ENCODE data around the gene MYO5B.
"Not testable (repeated sequence)": the region's sequence is repeated elsewhere in the genome, so short reads cannot be mapped to it uniquely, and the experiment has no call there.

Gene MYO5B

GRCh38 chr18:49827996-49828395 is 367.0 kb downstream of the MYO5B start:
- no peak for DNase-seq (ENCODE audit: low spot score)

DNA sequence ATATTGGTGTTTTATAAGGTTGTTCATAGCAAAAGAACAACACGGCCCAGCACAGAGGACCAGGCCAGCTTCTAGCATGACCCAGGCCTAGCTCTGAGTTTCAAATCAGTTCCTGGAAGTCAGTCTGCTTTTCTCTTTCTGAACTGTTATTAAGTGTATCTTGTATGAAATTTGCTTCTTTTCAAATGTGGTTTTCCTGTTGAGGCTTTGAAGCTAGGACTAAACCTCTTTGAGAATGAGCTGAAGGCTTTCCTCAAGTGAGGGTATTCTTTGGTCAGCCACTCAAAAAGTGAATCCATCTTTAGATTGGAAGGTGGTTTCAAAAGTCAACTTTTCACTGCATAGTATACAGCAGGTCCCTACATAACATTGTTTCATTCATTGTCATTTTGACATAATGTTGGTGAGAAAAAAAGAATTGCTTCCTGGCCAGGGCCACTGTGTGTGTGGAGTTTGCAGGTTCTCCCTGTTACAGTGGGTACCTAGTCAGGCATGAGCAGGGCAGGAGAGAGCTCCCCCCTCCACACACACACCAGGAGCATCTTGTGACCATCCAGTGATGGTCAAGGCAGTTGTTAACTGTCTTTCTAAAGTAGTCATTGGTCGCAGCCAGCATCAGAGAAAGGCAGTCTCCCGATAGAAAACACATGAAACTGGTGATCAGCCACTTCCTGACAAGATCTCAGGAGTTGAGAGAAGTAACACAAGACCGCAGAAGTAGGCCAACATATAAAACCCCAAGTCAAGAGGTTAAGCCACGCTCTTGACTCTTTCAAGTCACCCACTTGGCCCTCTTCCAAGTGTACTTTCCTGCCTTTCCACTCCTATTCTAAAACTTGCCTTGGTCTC is 374.9 kb downstream of the MYO5B start:
- DNase-seq (ENCODE audit: low spot score): no peak

GRCh38 chr18:49819071-49819662 is 375.8 kb downstream of the MYO5B start:
- no peak for DNase-seq (ENCODE audit: low spot score)

- no peak for DNase-seq (ENCODE audit: low spot score)
These were observed 377.0 kb downstream of the MYO5B start for GRCh38 chr18:49817947-49818346.

DNA sequence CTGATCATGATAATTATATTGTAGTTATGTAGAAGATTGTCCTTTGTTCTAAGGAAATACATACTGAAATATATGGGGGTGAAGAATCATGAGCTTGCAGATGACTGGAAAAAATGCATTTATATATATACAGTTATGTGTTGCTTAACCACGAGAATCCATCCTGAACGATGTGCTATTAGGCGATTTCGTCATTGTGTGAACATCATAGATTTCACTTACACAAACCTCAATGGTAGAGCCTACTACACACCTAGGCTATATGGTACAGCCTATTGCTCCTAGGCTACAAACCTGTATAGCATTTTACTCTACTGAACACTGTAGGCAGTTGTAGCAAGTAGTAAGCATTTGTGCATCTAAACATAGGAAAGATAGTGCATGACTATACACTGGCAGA is 379.0 kb downstream of the MYO5B start:
- no peak for DNase-seq (ENCODE audit: low spot score)

- DNase-seq (ENCODE audit: low spot score): peak; percentile 3
These were observed 380.8 kb downstream of the MYO5B start for GRCh38 chr18:49814147-49814499.

DNA sequence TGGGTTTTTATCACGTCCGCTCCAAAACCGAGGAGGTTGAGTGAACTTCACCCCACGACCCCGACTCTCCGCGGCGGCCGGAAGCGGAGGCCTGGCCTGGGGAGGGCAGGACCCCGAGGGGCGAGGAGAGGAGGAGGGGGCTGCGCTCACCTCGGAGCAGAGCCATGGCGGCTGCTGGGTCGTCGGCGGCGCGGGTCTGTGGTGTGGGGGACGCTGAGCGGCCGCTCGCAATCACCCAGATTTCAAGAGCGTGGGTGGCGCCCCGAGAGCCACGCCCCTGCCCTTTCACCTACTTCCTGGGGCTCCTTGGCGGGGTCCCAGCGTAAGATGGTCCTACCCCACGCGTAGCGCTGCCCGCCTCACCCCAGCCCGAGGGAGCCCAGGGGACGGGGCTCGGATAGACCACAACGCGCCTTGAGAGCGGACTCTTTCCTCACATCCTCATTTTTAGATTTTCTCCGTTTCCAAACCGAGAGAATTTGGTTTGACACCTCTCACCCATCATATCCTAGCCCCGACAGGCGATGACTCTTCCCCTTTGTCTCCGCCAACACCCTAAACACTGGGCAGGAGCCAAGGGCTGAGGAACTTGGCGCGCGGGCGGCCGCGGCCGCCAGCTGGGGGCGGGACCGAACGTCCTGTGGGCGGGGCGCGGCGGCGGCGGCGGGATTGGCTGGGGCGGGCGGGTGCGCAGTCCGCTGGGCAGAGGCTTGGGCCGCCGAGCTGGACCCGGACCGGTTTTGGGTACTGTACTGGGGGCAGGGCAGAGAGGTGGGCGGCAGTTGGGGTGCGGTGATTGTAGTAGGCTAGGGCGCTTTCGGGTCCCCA is 381.4 kb downstream of the MYO5B start, which contains the start of gene ACAA2:
TSS of gene ACAA2 (minus strand) at position 215 of the 828 bp plus-strand sequence. CDS start at position 166, 49 bp downstream.
- peak; percentile 75 for DNase-seq (ENCODE audit: low spot score)

GRCh38 chr18:49813069-49813318 is 382.0 kb downstream of the MYO5B start:
- DNase-seq (ENCODE audit: low spot score): peak; percentile 14

DNA sequence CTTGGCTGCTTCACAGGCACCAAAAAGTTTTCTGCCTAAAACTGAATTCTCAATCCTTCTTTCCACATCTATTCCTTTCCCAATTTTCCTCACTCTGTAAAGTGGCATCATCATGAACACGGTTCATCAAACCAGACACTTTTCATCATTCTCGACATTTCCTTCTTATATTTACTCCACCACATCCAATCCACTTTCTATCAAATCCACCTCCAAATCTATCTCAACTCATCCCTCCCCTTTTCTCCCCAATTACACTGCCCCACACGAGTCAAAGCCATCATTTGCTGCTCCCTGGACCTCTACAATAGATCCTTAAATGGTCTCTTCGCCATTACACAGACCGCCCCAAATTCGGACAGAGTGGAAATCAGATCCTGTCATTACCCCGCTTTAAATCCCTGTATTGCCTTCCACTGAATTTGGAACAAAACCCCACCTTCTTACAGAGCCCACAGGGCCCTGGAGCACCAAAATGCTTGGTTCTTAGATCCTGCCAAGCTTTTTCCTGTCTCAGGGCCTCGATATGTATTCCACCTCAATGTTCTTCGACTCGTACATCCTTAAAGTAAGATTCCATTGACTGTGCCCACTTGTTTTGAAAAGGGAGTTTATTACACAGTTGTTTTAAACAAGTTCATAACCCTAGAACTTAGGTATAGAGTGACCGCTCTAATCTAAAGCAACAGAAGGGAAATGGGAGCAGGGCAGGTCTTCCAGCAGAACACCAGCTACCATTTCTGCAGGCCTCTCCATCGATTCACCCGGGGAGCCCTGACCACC is 382.5 kb downstream of the MYO5B start:
- no peak for DNase-seq (ENCODE audit: low spot score)

GRCh38 chr18:49811151-49811938 is 383.6 kb downstream of the MYO5B start:
- DNase-seq (ENCODE audit: low spot score): no peak

DNA sequence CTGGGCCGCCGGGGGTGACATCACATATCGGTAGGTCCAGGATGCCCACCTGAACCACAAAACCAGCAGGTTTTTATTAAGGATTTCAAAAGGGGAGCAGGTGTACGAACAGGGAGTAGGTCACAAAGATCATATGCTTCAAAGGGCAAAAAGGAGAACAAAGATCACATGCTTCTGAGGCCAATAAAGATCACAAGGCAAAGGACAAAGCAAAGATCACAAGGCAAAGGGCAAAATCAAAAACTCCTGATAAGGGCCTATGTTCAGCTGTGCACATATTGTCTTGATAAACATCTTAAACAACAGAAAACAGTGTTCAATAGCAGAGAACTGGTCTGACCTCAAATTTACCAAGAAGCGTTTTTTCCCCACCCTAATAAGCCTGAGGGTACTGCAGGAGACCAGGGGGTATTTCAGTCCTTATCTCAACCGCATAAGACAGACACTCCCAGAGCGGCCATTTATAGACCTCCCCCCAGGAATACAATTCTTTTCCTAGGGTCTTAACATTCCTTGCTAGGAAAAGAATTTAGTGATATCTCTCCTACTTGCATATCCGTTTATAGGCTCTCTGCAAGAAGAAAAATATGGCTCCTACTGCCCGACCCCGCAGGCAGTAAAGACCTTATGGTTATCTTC is 386.3 kb downstream of the MYO5B start:
- DNase-seq (ENCODE audit: low spot score): not testable (repeated sequence)

DNA sequence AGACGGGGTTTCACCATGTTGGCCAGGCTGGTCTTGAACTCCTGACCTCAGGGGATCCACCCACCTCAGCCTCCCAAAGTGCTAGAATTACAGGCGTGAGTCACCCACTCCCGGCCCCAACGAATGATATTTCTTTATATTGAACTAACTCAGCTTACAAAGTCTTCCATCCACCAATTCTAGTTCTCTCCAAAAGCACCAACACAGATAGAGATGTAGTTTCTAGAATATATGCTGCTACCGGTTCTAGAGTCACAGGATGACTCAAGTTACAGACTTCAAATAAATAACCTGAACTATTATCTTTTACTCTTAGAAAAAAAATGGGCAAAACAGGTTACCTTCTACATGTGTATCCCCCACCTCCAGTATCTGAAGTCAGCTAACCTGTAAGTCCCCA is 390.9 kb downstream of the MYO5B start:
- no peak for DNase-seq (ENCODE audit: low spot score)

DNA sequence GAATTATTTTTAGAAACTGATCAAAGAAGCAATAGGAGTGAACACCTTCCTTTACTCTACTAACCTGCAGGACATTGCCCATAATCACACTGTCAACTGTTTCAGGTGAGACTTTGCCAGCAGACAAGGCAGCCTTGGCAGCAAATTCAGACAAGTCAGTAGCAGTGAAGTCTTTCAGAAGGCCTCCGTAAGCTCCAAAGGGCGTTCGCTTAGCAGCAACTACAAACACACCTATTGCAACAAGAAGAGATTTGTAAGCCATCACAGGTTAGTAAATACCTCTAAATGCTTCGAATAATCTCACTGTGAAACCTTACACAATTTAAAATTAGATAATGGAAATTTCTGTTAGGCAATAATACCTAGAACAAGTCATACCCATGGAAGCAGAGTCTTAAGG is 392.3 kb downstream of the MYO5B start:
- no peak for DNase-seq (ENCODE audit: low spot score)

DNA sequence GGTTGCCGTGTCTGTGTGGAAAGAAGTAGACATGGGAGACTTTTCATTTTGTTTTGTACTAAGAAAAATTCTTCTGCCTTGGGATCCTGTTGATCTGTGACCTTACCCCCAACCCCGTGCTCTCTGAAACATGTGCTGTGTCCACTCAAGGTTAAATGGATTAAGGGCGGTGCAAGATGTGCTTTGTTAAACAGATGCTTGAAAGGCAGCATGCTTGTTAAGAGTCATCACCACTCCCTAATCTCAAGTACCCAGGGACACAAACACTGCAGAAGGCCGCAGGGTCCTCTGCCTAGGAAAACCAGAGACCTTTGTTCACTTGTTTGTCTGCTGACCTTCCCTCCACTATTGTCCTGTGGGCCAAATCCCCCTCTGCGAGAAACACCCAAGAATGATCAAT is 394.5 kb downstream of the MYO5B start:
- not testable (repeated sequence) for DNase-seq (ENCODE audit: low spot score)

- not testable (repeated sequence) for DNase-seq (ENCODE audit: low spot score)
These were observed 395.1 kb downstream of the MYO5B start for GRCh38 chr18:49799806-49800205.

GRCh38 chr18:49798001-49798400 is 396.9 kb downstream of the MYO5B start:
- DNase-seq (ENCODE audit: low spot score): no peak

GRCh38 chr18:49795612-49796552 is 399.1 kb downstream of the MYO5B start:
- DNase-seq (ENCODE audit: low spot score): no peak

GRCh38 chr18:49794743-49795142 is 400.2 kb downstream of the MYO5B start:
- no peak for DNase-seq (ENCODE audit: low spot score)

DNA sequence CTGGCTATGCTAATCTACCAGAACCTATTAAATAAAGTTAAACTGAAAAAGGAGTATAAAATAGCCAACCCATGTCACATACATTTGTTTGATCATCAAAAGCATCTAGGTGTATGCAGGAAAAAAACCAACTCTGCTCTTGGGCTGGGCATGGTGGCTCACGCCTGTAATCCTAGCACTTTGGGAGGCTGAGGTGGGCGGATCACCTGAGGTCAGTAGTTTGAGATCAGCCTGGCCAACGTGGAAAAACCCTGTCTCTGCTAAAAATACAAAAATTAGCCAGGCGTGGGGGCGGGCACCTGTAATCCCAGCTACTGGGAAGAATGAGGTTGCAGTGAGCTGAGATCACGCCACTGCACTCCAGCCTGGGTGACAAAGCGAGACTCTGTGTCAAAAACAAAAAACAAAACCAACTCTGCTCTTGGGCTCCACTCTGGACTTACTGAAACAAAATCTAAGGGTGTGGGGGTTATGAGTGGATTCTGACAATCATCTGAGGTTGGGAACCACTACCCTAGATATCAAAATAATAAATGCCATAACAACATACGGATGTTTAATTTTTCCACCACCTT is 405.3 kb downstream of the MYO5B start:
- not testable (repeated sequence) for DNase-seq (ENCODE audit: low spot score)

Data from germinal center (tissue), 1 donor.